K562 (cell line): Measurements from ENCODE around the gene MYO3B. TPM values are rescaled to one million over a fixed set of nuclear protein-coding genes. Genes with fewer than 3 reads are reported as not detected.

ENCODE experiments used
- BRCA1 ChIP-seq, 2 experiments: fragments of 450-650 bp in 1 of 2; sonication (generic) in 1 of 2; formaldehyde crosslinking in 1 of 2; IDR thresholded peaks; 2 replicates each; pipeline versions ENCODE4 v1.5.0 to v1.6.1; 2017 to 2020; ENCODE audit warnings: mild to moderate bottlenecking in 1 of 2, missing genetic modification reagents in 1 of 2
- HEY1 ChIP-seq: fragments of 250-450 bp; sonication (Bioruptor Pico); IDR thresholded peaks from 2 replicates; pipeline ENCODE4 v1.5.0; 2020; ENCODE audit warnings: mild to moderate bottlenecking, moderate library complexity, borderline replicate concordance
- KLF1 ChIP-seq: fragments of 450-650 bp; IDR thresholded peaks from 2 replicates; pipeline ENCODE4 v1.6.1; 2016; ENCODE audit warnings: missing genetic modification characterization, missing compliant biosample characterization
- MYNN ChIP-seq, 2 experiments: sonication (generic); formaldehyde crosslinking in 1 of 2; IDR thresholded peaks; 2 replicates each; pipeline versions ENCODE4 v1.5.0 to v1.6.1; 2016 to 2020; ENCODE audit warnings: antibody characterized with exemption in 1 of 2, missing genetic modification reagents in 1 of 2
- NFIX ChIP-seq: fragments of 250-450 bp; sonication (Bioruptor Pico); IDR thresholded peaks from 2 replicates; pipeline ENCODE4 v1.4.0; 2020; ENCODE audit warnings: low read depth, mild to moderate bottlenecking, moderate library complexity
- SMC3 ChIP-seq: conservative IDR thresholded peaks from 2 replicates; pipeline ENCODE4 v1.6.1; 2011; ENCODE audit warnings: low read depth, low read length, improper control_type of control experiment; ENCODE audit not compliant: insufficient read depth
- ZBTB7A ChIP-seq: IDR thresholded peaks from 2 replicates; pipeline ENCODE4 v1.6.1; 2011; ENCODE audit warnings: low read depth, mild to moderate bottlenecking, low read length, moderate library complexity, borderline replicate concordance; ENCODE audit not compliant: control insufficient read depth
- ZNF239 ChIP-seq: fragments of 250-450 bp; sonication (Bioruptor Pico); IDR thresholded peaks from 2 replicates; pipeline ENCODE4 v1.4.0; 2020; ENCODE audit warnings: mild to moderate bottlenecking
- ZNF282 ChIP-seq: sonication (generic); formaldehyde crosslinking; IDR thresholded peaks from 2 replicates; pipeline ENCODE4 v1.8.1; 2023; ENCODE audit warnings: missing genetic modification reagents
- polyA plus RNA-seq, 8 experiments: library from polyadenylated mRNA; depleted of rRNA in 4 of 8; stranded (reverse) in 5 of 8; unstranded in 3 of 8; fragments of >200 nt; fragmentation: Nextera tagmentation in 2 of 8; fragmentation: Illumina TruSeq in 1 of 8; extraction: Ambion mirVana in 2 of 8; extraction: Trizol in 1 of 8; gene quantifications; 2 replicates each; pipeline versions ENCODE4 v1.2.1 to v1.2.3, GENCODE V29; 2011 to 2014; ENCODE audit warnings: inconsistent platforms in 1 of 8, missing spikeins in 1 of 8
- total RNA-seq, 7 experiments: library from RNA; depleted of rRNA in 6 of 7; stranded (reverse); fragments of >200 nt in 6 of 7; fragmentation: Illumina TruSeq in 2 of 7; extraction: Trizol in 2 of 7; gene quantifications; 2 replicates each; pipeline versions ENCODE4 v1.2.1 to v1.2.3, GENCODE V29; 2011 to 2021; ENCODE audit warnings: low replicate concordance in 1 of 7
- TF ChIP-seq, protein P1 (sequence below): fragments of 200-400 bp; formaldehyde crosslinking; IDR thresholded peaks from 2 replicates; pipeline ENCODE4 v1.6.1; 2017; ENCODE audit warnings: mild to moderate bottlenecking, low read depth, low read length, moderate library complexity
- TF ChIP-seq, protein P2 (sequence below): fragments of 250-450 bp; sonication (Bioruptor Pico); IDR thresholded peaks from 2 replicates; pipeline ENCODE4 v1.4.0; 2020
- TF ChIP-seq, protein P3 (sequence below): fragments of 250-450 bp; sonication (Bioruptor Pico); IDR thresholded peaks from 2 replicates; pipeline ENCODE4 v1.4.0; 2020

MYO3B gene
- total and polyA plus RNA-seq, 9 of the 15 experiments (the other 6 are each of a cell fraction or from before 2014, with no cell fraction given), result 2.7 to 6.5 (median 3.6) TPM

DNA sequence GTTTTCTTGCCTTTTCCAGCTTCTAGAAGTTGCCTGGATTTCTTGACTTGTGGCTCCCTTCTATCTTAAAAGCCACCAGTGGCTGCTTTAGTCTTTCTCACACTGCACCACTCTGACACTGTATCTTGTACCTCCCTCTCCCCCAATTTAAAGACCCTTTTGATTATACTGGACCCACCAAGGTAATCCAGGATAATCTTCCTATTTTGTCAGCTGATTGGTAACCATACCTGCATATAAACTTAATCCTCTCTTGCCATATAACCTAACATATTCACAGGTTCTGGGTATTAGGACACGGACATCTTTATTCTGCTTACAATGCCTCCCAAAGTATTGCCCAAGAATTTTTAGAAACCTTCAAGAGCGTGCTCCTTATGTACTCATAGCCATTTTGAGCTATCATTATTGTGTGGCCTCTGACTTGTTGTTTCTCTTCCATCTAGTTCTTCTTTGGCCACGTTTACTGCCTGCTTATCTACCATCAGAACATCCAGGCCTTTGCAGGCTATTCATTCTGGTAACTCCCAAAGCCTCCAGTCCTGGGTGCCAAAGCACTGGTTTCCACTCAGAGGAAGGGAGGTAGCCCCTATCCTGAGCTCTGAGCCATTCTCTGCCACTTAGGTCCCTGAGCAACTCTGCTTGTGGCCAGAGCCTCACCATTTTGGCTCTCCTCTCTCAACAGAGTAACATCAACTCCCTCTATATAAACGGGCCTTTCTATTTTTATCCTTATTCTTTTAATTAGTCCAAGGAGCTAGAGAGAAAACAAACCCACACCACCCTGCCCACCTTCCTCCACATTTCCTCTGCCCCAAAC, 70.8 kb downstream of the MYO3B start (continued):
- TF ChIP-seq, protein P1, sequence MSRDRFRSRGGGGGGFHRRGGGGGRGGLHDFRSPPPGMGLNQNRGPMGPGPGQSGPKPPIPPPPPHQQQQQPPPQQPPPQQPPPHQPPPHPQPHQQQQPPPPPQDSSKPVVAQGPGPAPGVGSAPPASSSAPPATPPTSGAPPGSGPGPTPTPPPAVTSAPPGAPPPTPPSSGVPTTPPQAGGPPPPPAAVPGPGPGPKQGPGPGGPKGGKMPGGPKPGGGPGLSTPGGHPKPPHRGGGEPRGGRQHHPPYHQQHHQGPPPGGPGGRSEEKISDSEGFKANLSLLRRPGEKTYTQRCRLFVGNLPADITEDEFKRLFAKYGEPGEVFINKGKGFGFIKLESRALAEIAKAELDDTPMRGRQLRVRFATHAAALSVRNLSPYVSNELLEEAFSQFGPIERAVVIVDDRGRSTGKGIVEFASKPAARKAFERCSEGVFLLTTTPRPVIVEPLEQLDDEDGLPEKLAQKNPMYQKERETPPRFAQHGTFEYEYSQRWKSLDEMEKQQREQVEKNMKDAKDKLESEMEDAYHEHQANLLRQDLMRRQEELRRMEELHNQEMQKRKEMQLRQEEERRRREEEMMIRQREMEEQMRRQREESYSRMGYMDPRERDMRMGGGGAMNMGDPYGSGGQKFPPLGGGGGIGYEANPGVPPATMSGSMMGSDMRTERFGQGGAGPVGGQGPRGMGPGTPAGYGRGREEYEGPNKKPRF, result no peak
- TF ChIP-seq ZBTB7A (no peak), KLF1 (tag) (no peak), HEY1 (CRISPR knock-in tag) (0 out of 2 replicates have a peak, but pooled peaks have one; percentile 31), SMC3 (no peak), BRCA1 (IDR thresholded peaks at IDR 0.05) (no peak), BRCA1 (CRISPR knock-in tag; IDR thresholded peaks at IDR 0.05) (no peak), ZNF239 (CRISPR knock-in tag) (peak; percentile 79), MYNN (IDR thresholded peaks at IDR 0.05) (no peak), MYNN (CRISPR knock-in tag; IDR thresholded peaks at IDR 0.05) (no peak), ZNF282 (no peak), NFIX (CRISPR knock-in tag) (peak; percentile 41; the same call in 1 of the 2 replicates)
- TF ChIP-seq, protein P2, sequence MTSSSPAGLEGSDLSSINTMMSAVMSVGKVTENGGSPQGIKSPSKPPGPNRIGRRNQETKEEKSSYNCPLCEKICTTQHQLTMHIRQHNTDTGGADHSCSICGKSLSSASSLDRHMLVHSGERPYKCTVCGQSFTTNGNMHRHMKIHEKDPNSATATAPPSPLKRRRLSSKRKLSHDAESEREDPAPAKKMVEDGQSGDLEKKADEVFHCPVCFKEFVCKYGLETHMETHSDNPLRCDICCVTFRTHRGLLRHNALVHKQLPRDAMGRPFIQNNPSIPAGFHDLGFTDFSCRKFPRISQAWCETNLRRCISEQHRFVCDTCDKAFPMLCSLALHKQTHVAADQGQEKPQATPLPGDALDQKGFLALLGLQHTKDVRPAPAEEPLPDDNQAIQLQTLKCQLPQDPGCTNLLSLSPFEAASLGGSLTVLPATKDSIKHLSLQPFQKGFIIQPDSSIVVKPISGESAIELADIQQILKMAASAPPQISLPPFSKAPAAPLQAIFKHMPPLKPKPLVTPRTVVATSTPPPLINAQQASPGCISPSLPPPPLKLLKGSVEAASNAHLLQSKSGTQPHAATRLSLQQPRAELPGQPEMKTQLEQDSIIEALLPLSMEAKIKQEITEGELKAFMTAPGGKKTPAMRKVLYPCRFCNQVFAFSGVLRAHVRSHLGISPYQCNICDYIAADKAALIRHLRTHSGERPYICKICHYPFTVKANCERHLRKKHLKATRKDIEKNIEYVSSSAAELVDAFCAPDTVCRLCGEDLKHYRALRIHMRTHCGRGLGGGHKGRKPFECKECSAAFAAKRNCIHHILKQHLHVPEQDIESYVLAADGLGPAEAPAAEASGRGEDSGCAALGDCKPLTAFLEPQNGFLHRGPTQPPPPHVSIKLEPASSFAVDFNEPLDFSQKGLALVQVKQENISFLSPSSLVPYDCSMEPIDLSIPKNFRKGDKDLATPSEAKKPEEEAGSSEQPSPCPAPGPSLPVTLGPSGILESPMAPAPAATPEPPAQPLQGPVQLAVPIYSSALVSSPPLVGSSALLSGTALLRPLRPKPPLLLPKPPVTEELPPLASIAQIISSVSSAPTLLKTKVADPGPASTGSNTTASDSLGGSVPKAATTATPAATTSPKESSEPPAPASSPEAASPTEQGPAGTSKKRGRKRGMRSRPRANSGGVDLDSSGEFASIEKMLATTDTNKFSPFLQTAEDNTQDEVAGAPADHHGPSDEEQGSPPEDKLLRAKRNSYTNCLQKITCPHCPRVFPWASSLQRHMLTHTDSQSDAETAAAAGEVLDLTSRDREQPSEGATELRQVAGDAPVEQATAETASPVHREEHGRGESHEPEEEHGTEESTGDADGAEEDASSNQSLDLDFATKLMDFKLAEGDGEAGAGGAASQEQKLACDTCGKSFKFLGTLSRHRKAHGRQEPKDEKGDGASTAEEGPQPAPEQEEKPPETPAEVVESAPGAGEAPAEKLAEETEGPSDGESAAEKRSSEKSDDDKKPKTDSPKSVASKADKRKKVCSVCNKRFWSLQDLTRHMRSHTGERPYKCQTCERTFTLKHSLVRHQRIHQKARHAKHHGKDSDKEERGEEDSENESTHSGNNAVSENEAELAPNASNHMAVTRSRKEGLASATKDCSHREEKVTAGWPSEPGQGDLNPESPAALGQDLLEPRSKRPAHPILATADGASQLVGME, result 0 out of 2 replicates have a peak, but pooled peaks have one; percentile 37
- TF ChIP-seq, protein P3, sequence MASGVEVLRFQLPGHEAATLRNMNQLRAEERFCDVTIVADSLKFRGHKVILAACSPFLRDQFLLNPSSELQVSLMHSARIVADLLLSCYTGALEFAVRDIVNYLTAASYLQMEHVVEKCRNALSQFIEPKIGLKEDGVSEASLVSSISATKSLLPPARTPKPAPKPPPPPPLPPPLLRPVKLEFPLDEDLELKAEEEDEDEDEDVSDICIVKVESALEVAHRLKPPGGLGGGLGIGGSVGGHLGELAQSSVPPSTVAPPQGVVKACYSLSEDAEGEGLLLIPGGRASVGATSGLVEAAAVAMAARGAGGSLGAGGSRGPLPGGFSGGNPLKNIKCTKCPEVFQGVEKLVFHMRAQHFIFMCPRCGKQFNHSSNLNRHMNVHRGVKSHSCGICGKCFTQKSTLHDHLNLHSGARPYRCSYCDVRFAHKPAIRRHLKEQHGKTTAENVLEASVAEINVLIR (CRISPR knock-in tag), result peak; percentile 53
